Gastroesophageal sphincter (tissue), 3 donors: ENCODE data around the gene KAT2A.

Experiments used
- POLR2A ChIP-seq, 2 donors: fragments of 450-650 bp; IDR thresholded peaks; one replicate each; pipeline ENCODE4 v1.6.1; 2017; ENCODE audit warnings: antibody characterized with exemption in 2 of 2, mild to moderate bottlenecking in 2 of 2, moderate library complexity in 1 of 2
- POLR2AphosphoS5 ChIP-seq: sonication (generic); formaldehyde crosslinking; IDR thresholded peaks from one replicate; pipeline ENCODE4 v1.6.1; 2017; ENCODE audit warnings: antibody characterized with exemption
- TF ChIP-seq, protein P1 (sequence below), 4 experiments: fragments of 200-600 bp in 2 of 4; fragments of 450-650 bp in 2 of 4; sonication (generic) in 1 of 4; IDR thresholded peaks; one replicate each; pipeline ENCODE4 v1.5.1; 2017 to 2019; ENCODE audit warnings: antibody characterized with exemption in 4 of 4, mild to moderate bottlenecking in 2 of 4, moderate library complexity in 2 of 4

DNA sequence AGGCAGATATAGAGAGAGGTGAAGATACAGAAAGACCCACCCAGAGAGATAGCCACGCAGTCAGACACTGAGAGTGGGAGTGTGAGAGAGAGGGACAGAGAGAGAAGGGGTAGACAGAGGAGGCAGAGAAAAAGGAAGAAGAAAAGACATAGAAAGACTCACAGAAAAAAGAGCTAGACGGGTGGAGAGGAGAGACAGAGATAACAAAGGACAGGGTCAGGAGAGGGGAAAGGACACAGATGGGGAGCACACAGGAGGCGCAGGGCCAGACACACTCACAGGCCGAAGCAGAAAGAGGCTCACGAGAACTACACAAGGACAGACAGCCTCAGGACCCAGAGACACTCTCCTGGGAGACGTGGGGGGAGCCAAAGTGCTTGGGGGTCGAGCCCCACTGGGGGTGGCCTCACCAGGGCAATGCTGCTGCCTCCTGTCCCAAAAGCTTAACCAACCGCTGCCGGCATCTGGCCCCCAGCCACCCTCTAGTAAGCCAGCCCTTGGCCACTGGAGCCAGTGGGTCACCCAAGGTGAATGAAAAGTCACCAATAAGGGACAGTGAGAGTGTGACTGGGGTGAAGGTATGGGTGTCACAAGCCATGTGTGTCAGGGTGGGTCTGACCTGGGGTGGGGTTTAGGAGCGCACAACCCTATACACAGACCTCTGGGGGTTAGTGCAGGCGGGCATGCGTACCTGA, 26.6 kb downstream of the KAT2A start:
- TF ChIP-seq, protein P1, sequence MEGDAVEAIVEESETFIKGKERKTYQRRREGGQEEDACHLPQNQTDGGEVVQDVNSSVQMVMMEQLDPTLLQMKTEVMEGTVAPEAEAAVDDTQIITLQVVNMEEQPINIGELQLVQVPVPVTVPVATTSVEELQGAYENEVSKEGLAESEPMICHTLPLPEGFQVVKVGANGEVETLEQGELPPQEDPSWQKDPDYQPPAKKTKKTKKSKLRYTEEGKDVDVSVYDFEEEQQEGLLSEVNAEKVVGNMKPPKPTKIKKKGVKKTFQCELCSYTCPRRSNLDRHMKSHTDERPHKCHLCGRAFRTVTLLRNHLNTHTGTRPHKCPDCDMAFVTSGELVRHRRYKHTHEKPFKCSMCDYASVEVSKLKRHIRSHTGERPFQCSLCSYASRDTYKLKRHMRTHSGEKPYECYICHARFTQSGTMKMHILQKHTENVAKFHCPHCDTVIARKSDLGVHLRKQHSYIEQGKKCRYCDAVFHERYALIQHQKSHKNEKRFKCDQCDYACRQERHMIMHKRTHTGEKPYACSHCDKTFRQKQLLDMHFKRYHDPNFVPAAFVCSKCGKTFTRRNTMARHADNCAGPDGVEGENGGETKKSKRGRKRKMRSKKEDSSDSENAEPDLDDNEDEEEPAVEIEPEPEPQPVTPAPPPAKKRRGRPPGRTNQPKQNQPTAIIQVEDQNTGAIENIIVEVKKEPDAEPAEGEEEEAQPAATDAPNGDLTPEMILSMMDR (IDR thresholded peaks at IDR 0.05): no peak
- TF ChIP-seq POLR2A (IDR thresholded peaks at IDR 0.05) (no peak), POLR2AphosphoS5 (no peak)
